ENCODE data around the gene PRKG2.

- TF ChIP-seq EZH2 (IDR thresholded peaks at IDR 0.05; ENCODE audit: borderline replicate concordance, low read depth, low read length, severe bottlenecking) = no peak
- no peak for TF ChIP-seq JUN (IDR thresholded peaks at IDR 0.05; ENCODE audit: borderline replicate concordance, insufficient read depth, insufficient read length, low read depth)
- TF ChIP-seq CTCF (IDR thresholded peaks at IDR 0.05; ENCODE audit: extremely low read depth in 1 of 2, insufficient read depth in 1 of 2, low read depth in 1 of 2, low read length in 2 of 2) = no peak
- TF ChIP-seq POLR2A (IDR thresholded peaks at IDR 0.05; ENCODE audit: low read depth, low read length) = no peak
Observed at GRCh38 chr4:81130569-81130968, 84.5 kb downstream of the PRKG2 start.

All from endothelial cell of umbilical vein (primary cell).